GM18511 (cell line): ENCODE data around the gene PRRX2.

Experiments
- ATAC-seq: cut with Tn5 transposase; IDR thresholded peaks from one replicate; pipeline ENCODE4 v1.9.1; 2021; ENCODE audit warnings: mild to moderate bottlenecking, moderate library complexity; ENCODE audit not compliant: unreplicated experiment

Gene PRRX2

GRCh38 chr9:129676975-129677374 is 11.5 kb downstream of the PRRX2 start:
- no peak for ATAC-seq

DNA sequence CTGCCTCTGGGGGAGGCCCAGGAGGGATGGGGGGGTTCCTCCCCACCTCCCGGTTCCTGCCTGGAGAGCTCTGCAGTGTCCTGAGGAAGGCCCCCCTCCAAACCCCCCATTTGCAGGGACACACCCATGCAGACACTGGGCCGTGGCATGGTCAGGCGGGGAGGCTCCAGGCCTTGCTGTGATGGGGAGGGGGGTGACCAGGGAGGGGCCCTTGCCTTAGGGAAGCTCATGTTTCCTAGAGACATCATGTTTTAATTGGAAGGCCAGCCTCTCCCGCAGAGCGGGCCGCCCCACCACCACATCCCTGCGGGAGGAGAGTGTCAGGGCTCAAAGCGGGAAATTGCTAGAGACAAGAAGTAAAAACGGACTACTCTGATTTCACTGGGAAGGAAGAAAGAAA is 12.0 kb downstream of the PRRX2 start:
- no peak for ATAC-seq

DNA sequence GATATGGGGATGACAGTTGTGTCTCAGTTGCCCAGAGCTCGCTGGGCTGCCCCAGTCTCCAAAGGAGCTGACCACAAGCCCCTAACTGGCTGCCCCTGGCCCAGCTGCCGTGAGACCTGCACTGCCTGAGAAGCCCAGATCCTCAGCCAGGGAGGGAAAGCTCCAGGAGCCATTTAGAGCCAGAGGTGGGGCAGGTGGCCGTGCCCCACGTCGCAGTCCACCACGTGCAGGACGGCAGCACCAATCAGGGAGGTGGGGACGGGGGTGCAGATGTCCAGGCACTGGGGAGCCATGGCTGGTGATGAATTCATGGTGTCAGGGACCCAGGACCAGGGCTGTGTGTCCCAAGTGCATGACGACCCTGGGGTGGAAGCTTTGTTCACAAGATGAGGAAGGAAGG is 13.4 kb downstream of the PRRX2 start:
- no peak for ATAC-seq

- no peak for ATAC-seq
Observed at GRCh38 chr9:129679537-129679936, 14.1 kb downstream of the PRRX2 start.

DNA sequence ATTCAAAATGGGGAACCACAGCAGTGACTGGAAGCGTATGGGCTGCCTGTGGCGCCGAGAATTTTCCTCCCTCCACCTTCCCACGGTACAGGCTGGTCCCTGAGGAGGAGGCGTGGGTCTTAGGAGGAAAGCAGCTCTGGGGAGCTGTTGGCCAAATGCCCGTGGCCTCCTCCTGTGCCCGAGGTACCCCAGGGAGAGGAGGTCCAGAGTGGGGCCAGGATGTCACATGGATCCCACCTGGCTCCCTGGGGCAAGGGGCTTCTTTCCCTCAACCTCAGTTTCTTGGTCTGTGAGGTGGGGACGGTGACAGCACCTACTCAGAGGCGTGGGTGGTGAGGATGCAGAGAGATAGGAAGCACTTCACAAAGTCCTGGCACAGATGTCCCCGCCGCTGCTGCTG is 16.5 kb downstream of the PRRX2 start:
- ATAC-seq = no peak

GRCh38 chr9:129682381-129682780 is 16.9 kb downstream of the PRRX2 start:
- no peak for ATAC-seq

DNA sequence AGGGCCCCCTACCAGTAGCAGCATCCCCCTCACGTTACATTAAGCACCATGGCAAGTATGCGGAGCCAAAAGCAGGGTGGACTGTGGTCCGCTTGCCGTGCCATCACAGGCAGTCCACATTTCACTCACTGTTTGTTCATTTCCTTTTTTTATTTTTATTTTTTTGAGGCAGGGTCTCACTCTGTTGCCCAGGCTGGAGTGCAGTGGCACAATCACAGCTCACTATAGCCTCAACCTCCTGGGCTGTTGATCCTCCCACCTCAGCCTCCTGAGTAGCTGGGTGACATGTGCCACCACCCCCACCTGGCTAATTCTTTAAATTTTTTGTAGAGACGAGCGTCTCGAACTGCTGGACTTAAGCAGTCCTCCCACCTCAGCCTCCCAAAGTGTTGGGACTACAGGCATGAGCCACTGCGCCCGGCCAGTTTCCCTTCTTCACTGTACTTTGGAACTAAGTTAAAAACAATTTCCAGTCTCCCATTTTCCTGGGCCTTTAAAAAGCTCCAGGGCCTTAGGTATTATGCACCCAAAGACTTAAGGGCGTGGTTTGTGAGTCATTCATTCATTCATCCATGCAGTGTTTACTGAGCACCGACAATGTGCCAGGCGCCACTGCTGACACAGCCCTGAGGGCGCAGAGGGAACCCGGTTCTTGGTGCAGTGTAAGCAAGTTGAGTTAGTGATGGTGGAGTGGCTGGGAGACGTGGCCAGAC is 19.9 kb downstream of the PRRX2 start:
- ATAC-seq = no peak

DNA sequence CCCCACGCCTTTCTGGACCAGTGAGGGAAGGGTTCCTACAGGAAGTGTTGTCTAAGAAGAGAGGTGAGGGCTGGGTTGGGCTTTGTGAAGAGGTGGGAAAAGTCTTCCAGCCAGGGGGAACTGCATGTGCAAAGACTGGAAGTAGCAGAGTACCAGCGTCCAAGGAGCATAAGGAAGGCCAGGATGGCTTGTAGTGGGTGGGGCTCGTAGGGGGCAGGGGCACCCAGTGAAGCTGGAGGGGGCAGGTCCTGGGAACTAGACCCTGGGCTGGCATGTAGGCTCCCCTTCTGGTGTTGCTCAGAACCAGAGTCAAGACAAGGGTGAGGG is 20.4 kb downstream of the PRRX2 start:
- ATAC-seq = no peak

GRCh38 chr9:129686736-129687135 is 21.3 kb downstream of the PRRX2 start:
- ATAC-seq = no peak

DNA sequence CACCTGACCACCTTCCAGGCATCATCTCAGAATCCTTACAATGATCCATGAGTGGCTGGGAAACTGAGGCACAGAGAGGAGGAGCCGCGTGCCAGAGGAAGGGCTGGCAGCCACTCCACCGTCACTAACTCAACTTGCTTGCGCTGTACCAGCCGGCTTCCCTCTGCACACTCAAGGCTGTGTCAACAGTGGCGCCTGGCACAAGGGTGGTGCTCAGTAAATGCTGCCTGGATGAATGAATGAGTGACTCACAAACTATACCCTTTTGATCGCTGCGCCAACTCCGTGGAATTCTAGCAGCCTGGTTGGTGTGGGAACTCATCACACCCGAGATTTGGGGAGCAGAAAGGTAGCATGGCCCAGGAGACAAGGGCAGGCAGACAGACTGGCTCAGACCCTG is 21.9 kb downstream of the PRRX2 start:
- ATAC-seq = no peak

GRCh38 chr9:129688285-129689043 is 23.0 kb downstream of the PRRX2 start:
- no peak for ATAC-seq

DNA sequence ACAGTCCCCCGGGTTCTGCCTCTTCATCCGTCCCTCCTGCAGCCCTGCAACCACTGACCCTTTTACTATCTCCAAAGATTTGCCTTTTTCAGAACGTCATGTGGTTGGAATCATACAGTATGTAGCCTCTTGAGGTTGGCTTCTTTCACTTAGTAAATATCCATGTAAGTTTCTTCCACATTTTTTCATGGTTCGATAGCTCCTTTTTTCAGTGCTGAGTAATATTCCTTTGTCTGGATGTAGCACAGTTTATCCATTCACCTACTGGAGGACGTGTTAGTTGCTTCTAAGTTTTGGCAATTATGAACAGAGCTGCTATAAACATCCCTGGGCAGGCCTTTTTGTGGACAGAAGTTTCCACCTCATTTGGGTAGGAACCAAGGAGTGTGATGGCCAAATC is 27.1 kb downstream of the PRRX2 start:
- no peak for ATAC-seq

- no peak for ATAC-seq
Observed at GRCh38 chr9:129693741-129694140, 28.3 kb downstream of the PRRX2 start.

GRCh38 chr9:129694243-129694646 is 28.8 kb downstream of the PRRX2 start:
- ATAC-seq = no peak

DNA sequence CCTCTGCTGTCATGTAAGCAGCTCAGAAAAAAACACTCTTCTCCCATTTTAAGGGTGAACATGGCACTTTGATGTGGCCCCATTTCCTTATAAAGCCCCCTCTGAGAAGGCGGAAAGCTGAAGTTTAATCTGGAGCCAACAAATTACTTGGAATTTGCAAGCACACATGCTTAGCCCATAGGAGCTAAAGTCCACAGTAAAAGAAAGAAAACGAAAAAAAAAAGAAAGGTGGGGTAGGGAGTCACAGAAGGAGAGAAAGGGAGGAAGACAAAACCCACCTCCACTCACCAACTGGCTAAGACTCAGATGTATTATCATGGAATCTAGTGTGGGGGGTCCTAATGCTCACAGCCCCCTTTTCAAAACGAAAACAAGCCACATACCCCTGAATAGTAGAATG is 30.4 kb downstream of the PRRX2 start:
- ATAC-seq = no peak

- ATAC-seq = no peak
Observed at GRCh38 chr9:129696944-129697655, 31.7 kb downstream of the PRRX2 start.

DNA sequence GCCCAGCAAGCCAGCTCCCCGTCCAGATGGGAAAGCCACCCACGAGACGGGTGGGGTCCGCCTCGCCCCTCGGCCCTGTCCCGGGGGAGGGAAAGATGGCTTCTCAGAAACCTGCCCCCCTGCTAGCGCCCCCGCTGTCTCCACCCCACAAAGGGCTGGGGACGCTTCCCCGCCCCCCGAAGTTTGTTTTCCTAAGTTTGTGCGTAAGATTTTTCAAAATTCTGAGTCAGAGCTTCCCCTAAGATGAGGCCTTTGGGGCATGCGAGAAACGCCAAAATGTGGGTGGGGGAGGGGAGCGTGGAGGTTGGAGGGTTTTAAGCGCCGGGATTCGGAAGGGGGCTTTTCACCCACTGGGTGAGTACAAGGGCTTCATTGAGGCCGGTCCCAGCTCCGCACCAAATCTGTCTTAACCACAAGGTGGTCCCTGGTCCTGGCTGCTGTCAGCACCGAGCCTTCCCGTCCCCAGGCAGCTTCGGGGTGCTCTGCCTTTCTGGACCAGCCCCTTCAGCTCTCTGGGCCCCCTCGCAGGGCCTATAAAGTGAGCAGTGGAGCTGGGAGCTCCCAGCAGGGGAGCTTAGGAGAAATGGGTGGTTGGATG is 32.3 kb downstream of the PRRX2 start:
- no peak for ATAC-seq

GRCh38 chr9:129698254-129698757 is 32.9 kb downstream of the PRRX2 start:
- no peak for ATAC-seq

DNA sequence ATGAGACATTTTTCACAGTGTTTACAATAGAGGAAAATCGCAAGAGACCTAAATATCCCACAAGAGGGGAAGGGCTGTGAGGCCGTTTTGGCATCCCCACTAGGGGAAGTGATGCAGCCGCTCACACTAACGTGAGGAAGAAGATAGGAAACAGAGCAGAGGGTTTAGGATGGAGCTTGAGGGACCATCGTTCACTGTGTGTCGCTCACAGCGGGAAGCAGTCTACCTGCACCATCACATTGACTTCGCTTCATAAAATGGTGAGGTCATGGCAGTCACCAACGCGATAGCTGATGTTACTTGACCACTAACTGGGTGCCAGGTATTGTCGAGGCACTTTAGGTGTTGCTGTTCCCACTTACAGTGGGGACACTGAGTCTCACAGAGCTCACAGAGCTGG is 35.6 kb downstream of the PRRX2 start:
- no peak for ATAC-seq

- ATAC-seq = no peak
Observed at GRCh38 chr9:129701549-129701948, 36.1 kb downstream of the PRRX2 start.
